Measurements from ENCODE around the gene TRAF1. TPM values are rescaled to one million over a fixed set of nuclear protein-coding genes. Genes with fewer than 3 reads are reported as not detected.
A peak's percentile ranks its signal among the peaks of the same experiment; 100 is the strongest.

TRAF1 gene
- total RNA-seq, 3 donors from 2014 or later: 2.9 to 5.5 (median 3.8) TPM

- ATAC-seq: peak; percentile 8
- TF ChIP-seq CTCF (IDR thresholded peaks at IDR 0.05): no peak
- DNase-seq: peak in 1 of 3 donors; percentile 28
Measured at GRCh38 chr9:120925535-120926396, 830 bp downstream of the TRAF1 start.

GRCh38 chr9:120924698-120925534, 1.7 kb downstream of the TRAF1 start:
- TF ChIP-seq CTCF (IDR thresholded peaks at IDR 0.05): no peak
- no peaks in the 10 kb centered on the region for H3K9me3 ChIP-seq
- no peaks in the 10 kb centered on the region for H3K36me3 ChIP-seq (ENCODE audit: low read depth)
- H3K4me3 ChIP-seq: no peak overlapping the region
- H3K4me1 ChIP-seq (ENCODE audit: low read depth): no peaks in the 10 kb centered on the region
- no peak for DNase-seq
- intact Hi-C loops (cut with DNase I, micrococcal nuclease): no loop called here
- ATAC-seq: no peak

More at GRCh38 chr9:120925535-120926396, 830 bp downstream of the TRAF1 start:
- Histone ChIP-seq H3K4me1 (ENCODE audit: low read depth) (no peaks in the 10 kb centered on the region), H3K36me3 (ENCODE audit: low read depth) (no peaks in the 10 kb centered on the region), H3K4me3 (no peak overlapping the region), H3K9me3 (no peaks in the 10 kb centered on the region)
- intact Hi-C loops (cut with DNase I, micrococcal nuclease): no loop called here

- no peak for TF ChIP-seq CTCF (IDR thresholded peaks at IDR 0.05)
- H3K4me1 ChIP-seq (ENCODE audit: low read depth): no peaks in the 10 kb centered on the region
- ATAC-seq (no peak), DNase-seq (no peak)
- no peaks in the 10 kb centered on the region for H3K9me3 ChIP-seq
- intact Hi-C loops (cut with DNase I, micrococcal nuclease): no loop called here
- no peak overlapping the region for H3K4me3 ChIP-seq
- H3K36me3 ChIP-seq (ENCODE audit: low read depth): no peaks in the 10 kb centered on the region
Measured at GRCh38 chr9:120923620-120924328, 2.8 kb downstream of the TRAF1 start.

GRCh38 chr9:120922404-120923195, 4.0 kb downstream of the TRAF1 start:
- ATAC-seq: no peak

More at GRCh38 chr9:120922404-120923195, 4.0 kb downstream of the TRAF1 start:
- no peak for TF ChIP-seq CTCF (IDR thresholded peaks at IDR 0.05)
- Histone ChIP-seq H3K36me3 (ENCODE audit: low read depth) (no peaks in the 10 kb centered on the region), H3K9me3 (no peaks in the 10 kb centered on the region), H3K4me3 (no peak overlapping the region), H3K4me1 (ENCODE audit: low read depth) (no peaks in the 10 kb centered on the region)
- intact Hi-C loops (cut with DNase I, micrococcal nuclease): no loop called here
- DNase-seq: no peak

Data from mucosa of descending colon (tissue), 3 donors.